ENCODE measurements around the gene BAZ1B. TPM values are rescaled to one million over a fixed set of nuclear protein-coding genes. Genes with fewer than 3 reads are reported as not detected.

The BAZ1B gene
- total and polyA plus RNA-seq, 4 experiments from 2014 or later: 5.8 to 78.6 (median 52.2) TPM

GRCh38 chr7:73442903-73443500 is 79.1 kb downstream of the BAZ1B start:
- Mint-ChIP-seq H3K4me3 (no peak overlapping the region), H3K4me1 (peaks cover 0 to 4% (median under 1%) of the 10 kb centered on the region in 4 donors), H3K36me3 (peaks cover 66 to 83% of the 10 kb centered on the region in 2 donors), H3K27ac (peak overlapping the region in 1 of 7 donors; percentile 37), H3K27me3 (no peaks in the 10 kb centered on the region), H3K9me3 (no peaks in the 10 kb centered on the region)
- no peaks in the 10 kb centered on the region for H3K27me3 ChIP-seq (ENCODE audit: insufficient read depth, low read length)
- no peak for DNase-seq
- H3K9me3 ChIP-seq (ENCODE audit: control insufficient read depth in 1 of 2, low read length in 2 of 2): no peaks in the 10 kb centered on the region
- ChIA-PET CTCF (ENCODE audit: partially characterized antibody) (interaction anchor here (1.7 to 2.1 kb wide), 2 partner anchors 8 to 9 kb away, joined by 5 to 8 read pairs; no protein-coding TSS in a partner anchor), POLR2A (ENCODE audit: partially characterized antibody) (no interaction called here)
- H3K36me3 ChIP-seq (ENCODE audit: insufficient read depth, low read length): peaks cover 76% of the 10 kb centered on the region
- intact Hi-C loops (cut with micrococcal nuclease): no loop called here
- no peak overlapping the region for H3K27ac ChIP-seq (ENCODE audit: low read depth, low read length)
- H3K4me1 ChIP-seq (ENCODE audit: insufficient read depth, low read length): no peaks in the 10 kb centered on the region
- H3K4me3 ChIP-seq (ENCODE audit: low read length in 2 of 2): no peak overlapping the region

DNA sequence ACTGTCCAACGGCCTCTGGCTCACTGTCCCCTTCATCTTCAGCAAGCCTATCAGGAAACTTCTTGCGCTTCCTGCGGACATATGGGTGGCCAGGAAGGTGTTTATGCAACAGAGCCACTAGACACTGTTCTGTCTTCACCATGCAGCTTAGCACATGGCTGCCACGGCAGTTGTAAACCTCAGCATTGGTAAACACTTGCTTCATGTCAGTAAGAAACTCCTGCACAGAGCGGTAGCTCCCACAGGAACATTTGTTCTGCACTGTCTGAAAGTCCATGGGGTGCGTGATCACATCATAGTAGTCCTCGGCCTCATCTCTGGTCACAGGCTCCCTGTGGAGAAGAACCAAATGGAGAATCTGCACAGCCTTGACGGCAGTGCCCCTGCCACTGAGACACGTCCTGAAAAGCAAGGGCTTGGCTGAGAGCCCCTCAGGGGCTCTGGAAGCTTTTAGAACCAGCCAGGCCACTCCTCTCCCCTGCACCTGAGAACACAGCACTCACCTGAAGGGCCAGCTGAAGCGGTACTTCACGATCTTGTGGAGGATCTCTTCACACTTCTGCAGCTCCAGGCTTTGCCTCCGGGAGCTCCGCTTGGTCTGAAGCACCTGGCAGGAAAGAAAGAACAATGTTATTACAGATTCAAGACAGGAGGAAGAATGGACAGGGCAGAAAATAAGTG is 79.7 kb downstream of the BAZ1B start:
- Histone ChIP-seq H3K27ac (ENCODE audit: low read depth, low read length) (no peak overlapping the region), H3K4me1 (ENCODE audit: insufficient read depth, low read length) (no peaks in the 10 kb centered on the region), H3K9me3 (ENCODE audit: control insufficient read depth in 1 of 2, low read length in 2 of 2) (no peaks in the 10 kb centered on the region), H3K4me3 (ENCODE audit: low read length in 2 of 2) (no peak overlapping the region), H3K36me3 (ENCODE audit: insufficient read depth, low read length) (peaks cover 69% of the 10 kb centered on the region), H3K27me3 (ENCODE audit: insufficient read depth, low read length) (no peaks in the 10 kb centered on the region)
- Mint-ChIP-seq H3K9me3 (no peaks in the 10 kb centered on the region), H3K4me3 (peak overlapping the region in 1 of 8 donors; percentile 12), H3K27me3 (no peaks in the 10 kb centered on the region), H3K36me3 (peaks cover 64 to 79% of the 10 kb centered on the region in 2 donors), H3K27ac (peak overlapping the region in 2 of 7 donors; percentile 36 to 59), H3K4me1 (peaks cover 0 to 3% (median under 1%) of the 10 kb centered on the region in 4 donors)
- ChIA-PET POLR2A (ENCODE audit: partially characterized antibody) (no interaction called here), CTCF (ENCODE audit: partially characterized antibody) (interaction anchor here (1.7 to 2.1 kb wide), 2 partner anchors 9 to 10 kb away, joined by 5 to 8 read pairs; no protein-coding TSS in a partner anchor)
- DNase-seq: no peak
- intact Hi-C loops (cut with micrococcal nuclease): no loop called here

DNA sequence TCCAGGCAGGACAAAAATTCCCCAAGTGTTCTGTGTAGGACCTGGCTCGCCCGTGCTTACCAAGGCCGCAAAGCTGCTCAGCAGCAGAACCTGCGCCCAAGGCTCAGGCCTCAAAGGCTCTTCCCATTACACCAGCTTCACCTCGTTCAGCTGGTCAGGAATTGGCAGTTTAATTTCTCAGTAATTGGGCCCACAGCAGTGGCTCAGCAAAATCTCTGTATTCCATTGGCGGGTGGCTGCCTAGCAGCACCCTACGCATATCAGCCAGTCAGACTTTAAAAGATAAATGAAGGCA is 82.7 kb downstream of the BAZ1B start:
- no peak overlapping the region for H3K4me3 ChIP-seq (ENCODE audit: low read length in 2 of 2)
- ChIA-PET POLR2A (ENCODE audit: partially characterized antibody) (no interaction called here), CTCF (ENCODE audit: partially characterized antibody) (no interaction called here)
- peak overlapping the region in 1 of 7 donors; percentile 73 for H3K27ac Mint-ChIP-seq
- peaks cover 0 to 1% of the 10 kb centered on the region in 2 donors for H3K27me3 Mint-ChIP-seq
- H3K4me1 ChIP-seq (ENCODE audit: insufficient read depth, low read length): no peaks in the 10 kb centered on the region
- H3K27me3 ChIP-seq (ENCODE audit: insufficient read depth, low read length): no peaks in the 10 kb centered on the region
- no peaks in the 10 kb centered on the region for H3K9me3 ChIP-seq (ENCODE audit: control insufficient read depth in 1 of 2, low read length in 2 of 2)
- H3K4me3 Mint-ChIP-seq: no peak overlapping the region
- peaks cover 0 to 5% (median 0%) of the 10 kb centered on the region in 4 donors for H3K4me1 Mint-ChIP-seq
- H3K27ac ChIP-seq (ENCODE audit: low read depth, low read length): no peak overlapping the region
- H3K9me3 Mint-ChIP-seq: no peaks in the 10 kb centered on the region
- peaks cover 41% of the 10 kb centered on the region for H3K36me3 ChIP-seq (ENCODE audit: insufficient read depth, low read length)
- H3K36me3 Mint-ChIP-seq: peaks cover 36 to 51% of the 10 kb centered on the region in 2 donors
- DNase-seq: no peak
- intact Hi-C loops (cut with micrococcal nuclease): no loop called here

GRCh38 chr7:73438547-73439409 is 83.3 kb downstream of the BAZ1B start:
- Mint-ChIP-seq H3K36me3 (peaks cover 31 to 45% of the 10 kb centered on the region in 2 donors), H3K4me1 (peaks cover 0 to 5% (median 0%) of the 10 kb centered on the region in 4 donors), H3K27ac (peak overlapping the region in 1 of 7 donors; percentile 47), H3K27me3 (peaks cover 0 to 1% of the 10 kb centered on the region in 2 donors), H3K4me3 (no peak overlapping the region), H3K9me3 (no peaks in the 10 kb centered on the region)
- DNase-seq: no peak
- intact Hi-C loops (cut with micrococcal nuclease): no loop called here
- CTCF ChIA-PET (ENCODE audit: partially characterized antibody): no interaction called here
- Histone ChIP-seq H3K9me3 (ENCODE audit: control insufficient read depth in 1 of 2, low read length in 2 of 2) (no peaks in the 10 kb centered on the region), H3K4me3 (ENCODE audit: low read length in 2 of 2) (no peak overlapping the region), H3K27me3 (ENCODE audit: insufficient read depth, low read length) (no peaks in the 10 kb centered on the region), H3K4me1 (ENCODE audit: insufficient read depth, low read length) (no peaks in the 10 kb centered on the region), H3K27ac (ENCODE audit: low read depth, low read length) (no peak overlapping the region), H3K36me3 (ENCODE audit: insufficient read depth, low read length) (peaks cover 36% of the 10 kb centered on the region)
- POLR2A ChIA-PET (ENCODE audit: partially characterized antibody): no interaction called here

- no peak overlapping the region for H3K4me3 Mint-ChIP-seq
- intact Hi-C loops (cut with micrococcal nuclease): no loop called here
- peaks cover 24 to 36% of the 10 kb centered on the region in 2 donors for H3K36me3 Mint-ChIP-seq
- peaks cover 0 to under 1% (median 0%) of the 10 kb centered on the region in 8 donors for H3K9me3 Mint-ChIP-seq
- no peaks in the 10 kb centered on the region for H3K9me3 ChIP-seq (ENCODE audit: control insufficient read depth in 1 of 2, low read length in 2 of 2)
- H3K36me3 ChIP-seq (ENCODE audit: insufficient read depth, low read length): peaks cover 26% of the 10 kb centered on the region
- peaks cover 0 to 1% of the 10 kb centered on the region in 2 donors for H3K27me3 Mint-ChIP-seq
- no peaks in the 10 kb centered on the region for H3K4me1 ChIP-seq (ENCODE audit: insufficient read depth, low read length)
- H3K27ac Mint-ChIP-seq: peak overlapping the region in 1 of 7 donors; percentile 29
- peaks cover 0 to 6% (median 0%) of the 10 kb centered on the region in 4 donors for H3K4me1 Mint-ChIP-seq
- no peaks in the 10 kb centered on the region for H3K27me3 ChIP-seq (ENCODE audit: insufficient read depth, low read length)
- ChIA-PET POLR2A (ENCODE audit: partially characterized antibody) (no interaction called here), CTCF (ENCODE audit: partially characterized antibody) (interaction anchor here (1.6 kb wide), 1 partner anchor 14 kb away, joined by 6 read pairs; no protein-coding TSS in a partner anchor)
- DNase-seq: no peak
- no peak overlapping the region for H3K4me3 ChIP-seq (ENCODE audit: low read length in 2 of 2)
- no peak overlapping the region for H3K27ac ChIP-seq (ENCODE audit: low read depth, low read length)
Measured at GRCh38 chr7:73437621-73438416, 84.3 kb downstream of the BAZ1B start.

- no peaks in the 10 kb centered on the region for H3K27me3 ChIP-seq (ENCODE audit: insufficient read depth, low read length)
- H3K4me3 ChIP-seq (ENCODE audit: low read length in 2 of 2): no peak overlapping the region
- peak overlapping the region in 1 of 8 donors; percentile 62 for H3K4me3 Mint-ChIP-seq
- H3K36me3 ChIP-seq (ENCODE audit: insufficient read depth, low read length): peaks cover 19% of the 10 kb centered on the region
- no peaks in the 10 kb centered on the region for H3K4me1 ChIP-seq (ENCODE audit: insufficient read depth, low read length)
- CTCF ChIA-PET (ENCODE audit: partially characterized antibody): interaction anchor here (1.6 kb wide), 1 partner anchor 14 kb away, joined by 6 read pairs; no protein-coding TSS in a partner anchor
- H3K36me3 Mint-ChIP-seq: peaks cover 16 to 29% of the 10 kb centered on the region in 2 donors
- H3K27ac Mint-ChIP-seq: peak overlapping the region in 1 of 7 donors; percentile 29
- POLR2A ChIA-PET (ENCODE audit: partially characterized antibody): no interaction called here
- H3K27me3 Mint-ChIP-seq: peaks cover 0 to 1% of the 10 kb centered on the region in 2 donors
- H3K9me3 ChIP-seq (ENCODE audit: control insufficient read depth in 1 of 2, low read length in 2 of 2): no peaks in the 10 kb centered on the region
- no peak overlapping the region for H3K27ac ChIP-seq (ENCODE audit: low read depth, low read length)
- H3K9me3 Mint-ChIP-seq: peaks cover 0 to 2% (median 0%) of the 10 kb centered on the region in 8 donors
- no peak for DNase-seq
- H3K4me1 Mint-ChIP-seq: peaks cover 0 to 10% (median under 1%) of the 10 kb centered on the region in 4 donors
- intact Hi-C loops (cut with micrococcal nuclease): no loop called here
Measured at GRCh38 chr7:73437091-73437490, 85.0 kb downstream of the BAZ1B start.
